HEK293T (cell line): ENCODE results near the gene SLC24A4.

Source experiments
- ARNT ChIP-seq: fragments of 450-650 bp; IDR thresholded peaks from 2 replicates; pipeline ENCODE4 v1.6.1; 2017; ENCODE audit warnings: mild to moderate bottlenecking
- BHLHE40 ChIP-seq: fragments of 450-650 bp; IDR thresholded peaks from 2 replicates; pipeline ENCODE4 v1.6.1; 2016; ENCODE audit warnings: mild to moderate bottlenecking, moderate library complexity, borderline replicate concordance
- PKNOX1 ChIP-seq: fragments of 450-650 bp; IDR thresholded peaks from 2 replicates; pipeline ENCODE4 v1.6.1; 2016
- TARDBP ChIP-seq: fragments of 450-650 bp; IDR thresholded peaks from 2 replicates; pipeline ENCODE4 v1.6.1; 2016
- ZNF384 ChIP-seq: fragments of 450-650 bp; IDR thresholded peaks from 2 replicates; pipeline ENCODE4 v1.6.1; 2016

GRCh38 chr14:92542766-92543554 is 220.0 kb downstream of the SLC24A4 start:
- TF ChIP-seq ARNT (no peak), ZNF384 (no peak), TARDBP (no peak), BHLHE40 (no peak), PKNOX1 (no peak)
